Lung (tissue), 12 donors: ENCODE measurements around the gene DRAM1. TPM values are rescaled to one million over a fixed set of nuclear protein-coding genes. Genes with fewer than 3 reads are reported as not detected.
"Not testable (repeated sequence)": the region's sequence is repeated elsewhere in the genome, so short reads cannot be mapped to it uniquely, and the experiment has no call there.

Experiments
- ATAC-seq: fragments of 200-7000 bp; cut with Tn5 transposase; one replicate; pipeline ENCODE4 v1.9.1; 2020; ENCODE audit warnings: moderate number of reproducible peaks; ENCODE audit not compliant: insufficient read depth, low FRiP score
- DNase-seq, 3 donors: peaks; one replicate each; pipeline ENCODE4 v3.0.0-alpha.2; 2013 to 2017
- H3K27ac ChIP-seq, 2 donors: one replicate each; pipeline ENCODE4 v1.5.1; 2013; ENCODE audit warnings: mild to moderate bottlenecking in 2 of 2, moderate library complexity in 2 of 2, control low read depth in 1 of 2, inconsistent platforms in 1 of 2, low read depth in 1 of 2, low read length in 1 of 2
- H3K27me3 ChIP-seq, 3 donors: one replicate each; pipeline ENCODE4 v1.5.1; 2013; ENCODE audit warnings: low read length in 2 of 3; ENCODE audit not compliant: control insufficient read depth in 3 of 3, insufficient read depth in 3 of 3
- H3K36me3 ChIP-seq, 4 donors: one replicate each; pipeline ENCODE4 v1.5.1; 2013; ENCODE audit warnings: low read length in 4 of 4, mild to moderate bottlenecking in 1 of 4, moderate library complexity in 1 of 4; ENCODE audit not compliant: control insufficient read depth in 4 of 4, insufficient read depth in 4 of 4
- H3K4me1 ChIP-seq, 5 donors: one replicate each; pipeline ENCODE4 v1.5.1; 2013; ENCODE audit warnings: low read length in 5 of 5, mild to moderate bottlenecking in 2 of 5, moderate library complexity in 1 of 5; ENCODE audit not compliant: control insufficient read depth in 5 of 5, insufficient read depth in 5 of 5
- H3K4me3 ChIP-seq: one replicate; pipeline ENCODE4 v1.5.1; 2013; ENCODE audit warnings: mild to moderate bottlenecking, control low read depth, moderate library complexity
- H3K9ac ChIP-seq, 2 donors: one replicate each; pipeline ENCODE4 v1.5.1; 2013; ENCODE audit warnings: low read length in 2 of 2, control low read depth in 1 of 2; ENCODE audit not compliant: insufficient read depth in 1 of 2
- H3K9me3 ChIP-seq, 4 donors: one replicate each; pipeline ENCODE4 v1.5.1; 2013; ENCODE audit warnings: low read length in 3 of 4, mild to moderate bottlenecking in 1 of 4, moderate library complexity in 1 of 4; ENCODE audit not compliant: control insufficient read depth in 4 of 4, insufficient read depth in 3 of 4
- WGBS, 2 donors: extraction: QIAGEN DNeasy Blood & Tissue Kit; methylation state at CpG; one replicate each; pipeline ENCODE4 v1.1.7; 2013; 5-methylcytosine and 5-hydroxymethylcytosine counted together
- polyA plus RNA-seq, 2 donors: library from polyadenylated mRNA; stranded (reverse); fragments of 200-250 nt; gene quantifications; one replicate each; pipeline ENCODE4 v1.2.1, GENCODE V29; 2013
- total RNA-seq, 2 donors: library from RNA; depleted of rRNA in 1 of 2; stranded (reverse); fragments of >200 nt in 1 of 2; gene quantifications; one replicate each; pipeline ENCODE4 v1.2.1, GENCODE V29; 2014 to 2021
- TF ChIP-seq, protein P1 (sequence below): IDR thresholded peaks from 2 replicates; pipeline ENCODE4 v1.5.1; 2012; ENCODE audit warnings: mild to moderate bottlenecking; ENCODE audit errors: control extremely low read depth, extremely low read depth
- donor health status: control.
- donor health status: control.
- donor health status: Bipolar disorder and iron deficiency.
- donor health status: healthy.
- donor health status: DM: yes; HTN: yes; CAD: no.

DRAM1 gene
- total and polyA plus RNA-seq, 4 donors, result 64.5 to 95.2 (median 74.7) TPM

DNA sequence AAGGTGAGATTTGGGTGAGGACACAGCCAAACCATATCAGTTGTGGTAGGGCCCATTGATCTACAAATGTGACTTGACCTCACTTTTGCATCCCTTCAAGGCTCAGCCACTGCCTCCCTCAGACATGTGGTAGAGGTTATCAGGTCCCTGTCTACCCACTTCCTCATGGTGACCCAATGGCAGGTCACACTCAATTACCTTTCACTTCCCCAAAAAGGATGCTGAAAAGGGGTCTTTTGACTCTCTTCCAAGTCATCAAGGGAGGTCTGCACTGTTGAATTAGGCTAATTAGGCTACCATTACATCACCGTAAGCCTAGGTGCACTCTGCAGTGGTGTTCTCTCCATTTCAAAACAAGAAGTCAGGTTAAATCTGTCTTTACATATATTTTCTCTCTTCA lies 22.6 kb upstream of the DRAM1 start:
- Histone ChIP-seq H3K27ac (no peak overlapping the region), H3K4me1 (peaks cover 0 to 4% (median 0%) of the 10 kb centered on the region in 5 donors), H3K27me3 (no peaks in the 10 kb centered on the region), H3K9me3 (no peaks in the 10 kb centered on the region), H3K36me3 (no peaks in the 10 kb centered on the region), H3K9ac (no peak overlapping the region), H3K4me3 (no peak overlapping the region)
- TF ChIP-seq, protein P1, sequence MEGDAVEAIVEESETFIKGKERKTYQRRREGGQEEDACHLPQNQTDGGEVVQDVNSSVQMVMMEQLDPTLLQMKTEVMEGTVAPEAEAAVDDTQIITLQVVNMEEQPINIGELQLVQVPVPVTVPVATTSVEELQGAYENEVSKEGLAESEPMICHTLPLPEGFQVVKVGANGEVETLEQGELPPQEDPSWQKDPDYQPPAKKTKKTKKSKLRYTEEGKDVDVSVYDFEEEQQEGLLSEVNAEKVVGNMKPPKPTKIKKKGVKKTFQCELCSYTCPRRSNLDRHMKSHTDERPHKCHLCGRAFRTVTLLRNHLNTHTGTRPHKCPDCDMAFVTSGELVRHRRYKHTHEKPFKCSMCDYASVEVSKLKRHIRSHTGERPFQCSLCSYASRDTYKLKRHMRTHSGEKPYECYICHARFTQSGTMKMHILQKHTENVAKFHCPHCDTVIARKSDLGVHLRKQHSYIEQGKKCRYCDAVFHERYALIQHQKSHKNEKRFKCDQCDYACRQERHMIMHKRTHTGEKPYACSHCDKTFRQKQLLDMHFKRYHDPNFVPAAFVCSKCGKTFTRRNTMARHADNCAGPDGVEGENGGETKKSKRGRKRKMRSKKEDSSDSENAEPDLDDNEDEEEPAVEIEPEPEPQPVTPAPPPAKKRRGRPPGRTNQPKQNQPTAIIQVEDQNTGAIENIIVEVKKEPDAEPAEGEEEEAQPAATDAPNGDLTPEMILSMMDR, result no peak
- DNase-seq (no peak), ATAC-seq (no peak)
- WGBS, 2 donors, result 96 to 100% methylated on average over 1 of the region's 1 CpG

- 7 to 15% methylated on average over 3 of the region's 3 CpGs for WGBS, 2 donors
Observed at GRCh38 chr12:101855364-101855884, 22.0 kb upstream of the DRAM1 start.

GRCh38 chr12:101855976-101856375 lies 21.4 kb upstream of the DRAM1 start:
- H3K36me3 ChIP-seq, result no peaks in the 10 kb centered on the region
- H3K27ac ChIP-seq, result no peak overlapping the region
- no peak overlapping the region for H3K9ac ChIP-seq
- TF ChIP-seq, protein P1, result no peak
- no peaks in the 10 kb centered on the region for H3K27me3 ChIP-seq
- WGBS, 2 donors, result 38 to 75% methylated on average over 3 of the region's 3 CpGs
- no peak for DNase-seq
- H3K9me3 ChIP-seq, result no peaks in the 10 kb centered on the region
- no peak overlapping the region for H3K4me3 ChIP-seq
- peaks cover 0 to 6% (median 0%) of the 10 kb centered on the region in 5 donors for H3K4me1 ChIP-seq
- no peak for ATAC-seq

More at GRCh38 chr12:101855364-101855884, 22.0 kb upstream of the DRAM1 start:
- H3K27ac ChIP-seq, result no peak overlapping the region
- H3K9ac ChIP-seq, result no peak overlapping the region
- H3K4me3 ChIP-seq, result no peak overlapping the region
- DNase-seq (peak; percentile 11 to 31 (median 15)), ATAC-seq (no peak)
- H3K9me3 ChIP-seq, result no peaks in the 10 kb centered on the region
- TF ChIP-seq, protein P1, result no peak
- peaks cover 0 to 4% (median 0%) of the 10 kb centered on the region in 5 donors for H3K4me1 ChIP-seq
- H3K27me3 ChIP-seq, result no peaks in the 10 kb centered on the region
- H3K36me3 ChIP-seq, result no peaks in the 10 kb centered on the region

DNA sequence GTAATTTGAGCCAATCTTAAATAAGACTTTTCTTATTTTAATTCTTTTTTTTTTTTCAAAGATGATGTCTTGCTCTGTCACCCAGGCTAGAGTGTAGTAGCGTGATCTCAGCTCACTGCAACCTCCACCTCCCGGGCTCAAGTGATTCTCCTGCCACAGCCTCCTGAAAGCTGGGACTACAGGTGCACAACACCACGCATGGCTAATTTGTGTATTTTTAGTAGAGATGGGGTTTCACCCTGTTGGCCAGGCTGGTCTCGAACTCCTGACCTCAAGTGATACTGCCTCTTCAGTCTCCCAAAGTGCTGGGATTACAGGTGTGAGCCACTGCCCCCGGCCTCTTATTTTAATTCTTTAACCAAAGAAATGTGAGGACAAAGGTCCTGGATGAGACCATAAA lies 20.8 kb upstream of the DRAM1 start:
- ATAC-seq, H3K27ac ChIP-seq: not testable (repeated sequence)
- WGBS, 2 donors, result 95 to 96% methylated on average over 5 of the region's 5 CpGs

More for the DNA sequence above, 20.8 kb upstream of the DRAM1 start:
- not testable (repeated sequence) for H3K4me1 ChIP-seq, H3K9ac ChIP-seq, H3K9me3 ChIP-seq, H3K4me3 ChIP-seq, H3K36me3 ChIP-seq, DNase-seq, H3K27me3 ChIP-seq
